HepG2 (cell line): ENCODE results near the gene KPNA3.

Source experiments
- ARID2 ChIP-seq: sonication (generic); formaldehyde crosslinking; IDR thresholded peaks from 2 replicates; pipeline ENCODE4 v1.8.1; 2022; ENCODE audit warnings: mild to moderate bottlenecking, missing genetic modification reagents, borderline replicate concordance
- BRCA1 ChIP-seq: sonication (generic); formaldehyde crosslinking; IDR thresholded peaks from 2 replicates; pipeline ENCODE4 v1.4.0; 2020; ENCODE audit warnings: missing genetic modification reagents
- EP300 ChIP-seq, 3 experiments: sonication (generic) in 1 of 3; formaldehyde crosslinking in 1 of 3; IDR thresholded peaks; 2 replicates each; pipeline versions ENCODE4 v1.5.1 to v1.6.1; 2011 to 2020; ENCODE audit warnings: low read depth in 2 of 3, low read length in 2 of 3, borderline replicate concordance in 1 of 3, improper control_type of control experiment in 1 of 3, mild to moderate bottlenecking in 1 of 3, missing genetic modification reagents in 1 of 3, moderate library complexity in 1 of 3
- FOXA1 ChIP-seq, 2 experiments: fragments of 450-650 bp in 1 of 2; sonication (generic) in 1 of 2; formaldehyde crosslinking in 1 of 2; IDR thresholded peaks; 2 replicates each; pipeline versions ENCODE4 v1.4.0 to v1.6.1; 2016 to 2020; ENCODE audit warnings: missing genetic modification reagents in 1 of 2
- SMAD1 ChIP-seq: sonication (generic); formaldehyde crosslinking; IDR thresholded peaks from 2 replicates; pipeline ENCODE4 v1.4.0; 2020; ENCODE audit warnings: missing genetic modification reagents, low read depth, mild to moderate bottlenecking, borderline replicate concordance
- ZKSCAN1 ChIP-seq: fragments of 150-350 bp; IDR thresholded peaks from 2 replicates; pipeline ENCODE4 v1.6.1; 2014; ENCODE audit warnings: low read length
- ZNF367 ChIP-seq: sonication (generic); formaldehyde crosslinking; IDR thresholded peaks from 2 replicates; pipeline ENCODE4 v1.4.0; 2020; ENCODE audit warnings: missing genetic modification reagents, borderline replicate concordance
- ZNF629 ChIP-seq: sonication (generic); formaldehyde crosslinking; conservative IDR thresholded peaks from 2 replicates; pipeline ENCODE4 v1.5.0; 2020; ENCODE audit warnings: missing genetic modification reagents
- TF ChIP-seq, protein P1 (sequence below): sonication (generic); formaldehyde crosslinking; IDR thresholded peaks from 2 replicates; pipeline ENCODE4 v1.5.0; 2020; ENCODE audit warnings: mild to moderate bottlenecking, missing genetic modification reagents, moderate library complexity

- TF ChIP-seq BRCA1 (CRISPR knock-in tag) (no peak), EP300 (IDR thresholded peaks at IDR 0.05; ENCODE audit: low read depth in 2 of 2, low read length in 2 of 2) (no peak), EP300 (CRISPR knock-in tag; IDR thresholded peaks at IDR 0.05; ENCODE audit: borderline replicate concordance) (no peak), ZKSCAN1 (no peak), FOXA1 (IDR thresholded peaks at IDR 0.05) (no peak), FOXA1 (CRISPR knock-in tag; IDR thresholded peaks at IDR 0.05) (no peak), SMAD1 (CRISPR knock-in tag) (no peak), ZNF367 (CRISPR knock-in tag) (no peak), ARID2 (no peak), ZNF629 (no peak)
- TF ChIP-seq, protein P1, sequence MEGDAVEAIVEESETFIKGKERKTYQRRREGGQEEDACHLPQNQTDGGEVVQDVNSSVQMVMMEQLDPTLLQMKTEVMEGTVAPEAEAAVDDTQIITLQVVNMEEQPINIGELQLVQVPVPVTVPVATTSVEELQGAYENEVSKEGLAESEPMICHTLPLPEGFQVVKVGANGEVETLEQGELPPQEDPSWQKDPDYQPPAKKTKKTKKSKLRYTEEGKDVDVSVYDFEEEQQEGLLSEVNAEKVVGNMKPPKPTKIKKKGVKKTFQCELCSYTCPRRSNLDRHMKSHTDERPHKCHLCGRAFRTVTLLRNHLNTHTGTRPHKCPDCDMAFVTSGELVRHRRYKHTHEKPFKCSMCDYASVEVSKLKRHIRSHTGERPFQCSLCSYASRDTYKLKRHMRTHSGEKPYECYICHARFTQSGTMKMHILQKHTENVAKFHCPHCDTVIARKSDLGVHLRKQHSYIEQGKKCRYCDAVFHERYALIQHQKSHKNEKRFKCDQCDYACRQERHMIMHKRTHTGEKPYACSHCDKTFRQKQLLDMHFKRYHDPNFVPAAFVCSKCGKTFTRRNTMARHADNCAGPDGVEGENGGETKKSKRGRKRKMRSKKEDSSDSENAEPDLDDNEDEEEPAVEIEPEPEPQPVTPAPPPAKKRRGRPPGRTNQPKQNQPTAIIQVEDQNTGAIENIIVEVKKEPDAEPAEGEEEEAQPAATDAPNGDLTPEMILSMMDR, result no peak
Measured at GRCh38 chr13:49681842-49682435, 110.5 kb downstream of the KPNA3 start.
